Loucy (cell line): Measurements from ENCODE around the gene ZNF613.
"Not testable (repeated sequence)": the region's sequence is repeated elsewhere in the genome, so short reads cannot be mapped to it uniquely, and the experiment has no call there.

Experiments
- H2AFZ ChIP-seq: fragments of 200-600 bp; sonication (generic); 2 replicates; pipeline ENCODE4 v1.6.0; 2016; ENCODE audit warnings: antibody characterized with exemption, mild to moderate bottlenecking, low read length, moderate library complexity
- H3F3A ChIP-seq: fragments of 200-600 bp; 2 replicates; pipeline ENCODE4 v1.6.0; 2016; ENCODE audit warnings: antibody characterized with exemption, low read depth, mild to moderate bottlenecking
- H3K27me3 ChIP-seq: fragments of 200-600 bp; sonication (generic); 2 replicates; pipeline ENCODE4 v1.6.1; 2014; ENCODE audit warnings: low read length, mild to moderate bottlenecking; ENCODE audit not compliant: insufficient read depth, poor library complexity, severe bottlenecking
- H3K36me3 ChIP-seq: fragments of 200-600 bp; sonication (generic); 2 replicates; pipeline ENCODE4 v1.6.1; 2016; ENCODE audit warnings: low read length; ENCODE audit not compliant: insufficient read depth
- H3K4me1 ChIP-seq: fragments of 200-600 bp; sonication (generic); 2 replicates; pipeline ENCODE4 v1.5.1; 2014; ENCODE audit warnings: low read length, mild to moderate bottlenecking; ENCODE audit not compliant: insufficient read depth, poor library complexity, severe bottlenecking
- H3K4me2 ChIP-seq: fragments of 200-600 bp; sonication (generic); 2 replicates; pipeline ENCODE4 v1.6.0; 2014; ENCODE audit warnings: antibody characterized with exemption, low read length, low read depth, mild to moderate bottlenecking; ENCODE audit not compliant: poor library complexity, severe bottlenecking
- H3K4me3 ChIP-seq: fragments of 200-600 bp; sonication (generic); 2 replicates; pipeline ENCODE4 v1.5.1; 2014; ENCODE audit warnings: low read length, mild to moderate bottlenecking, mixed read lengths; ENCODE audit not compliant: poor library complexity, severe bottlenecking
- H3K79me2 ChIP-seq: fragments of 200-600 bp; sonication (generic); 2 replicates; pipeline ENCODE4 v1.6.1; 2014; ENCODE audit warnings: low read length; ENCODE audit not compliant: insufficient read depth
- H3K9ac ChIP-seq: fragments of 200-600 bp; sonication (generic); 2 replicates; pipeline ENCODE4 v1.6.0; 2014; ENCODE audit warnings: mild to moderate bottlenecking, low read depth, low read length, moderate library complexity; ENCODE audit not compliant: poor library complexity, severe bottlenecking
- H3K9me2 ChIP-seq: fragments of 200-600 bp; sonication (generic); replicated peaks from 2 replicates; pipeline ENCODE4 v1.6.1; 2016; ENCODE audit warnings: low read depth, low read length, mixed read lengths
- H3K9me3 ChIP-seq: fragments of 200-600 bp; sonication (generic); 2 replicates; pipeline ENCODE4 v1.6.1; 2014; ENCODE audit warnings: mild to moderate bottlenecking, antibody characterized with exemption, low read length, low read depth; ENCODE audit not compliant: insufficient read depth
- H4K20me1 ChIP-seq: fragments of 200-600 bp; sonication (generic); 2 replicates; pipeline ENCODE4 v1.6.0; 2014; ENCODE audit warnings: antibody characterized with exemption, low read length, mild to moderate bottlenecking; ENCODE audit not compliant: insufficient read depth, poor library complexity, severe bottlenecking
- CTCF ChIP-seq: fragments of 200-600 bp; sonication (generic); conservative IDR thresholded peaks from 2 replicates; pipeline ENCODE4 v1.5.1; 2014; ENCODE audit warnings: mild to moderate bottlenecking, antibody characterized with exemption, low read length
- EZH2phosphoT487 ChIP-seq: fragments of 200-600 bp; IDR thresholded peaks from 2 replicates; pipeline ENCODE4 v1.6.1; 2018; ENCODE audit warnings: antibody characterized with exemption, mild to moderate bottlenecking, moderate library complexity, borderline replicate concordance

ZNF613 gene

GRCh38 chr19:51965583-51965982 lies 38.3 kb downstream of the ZNF613 start:
- H2AFZ ChIP-seq, result no peak overlapping the region
- H3K4me2 ChIP-seq, result no peak overlapping the region
- no peaks in the 10 kb centered on the region for H3F3A ChIP-seq
- no peaks in the 10 kb centered on the region for H3K4me1 ChIP-seq
- no peaks in the 10 kb centered on the region for H3K9me2 ChIP-seq
- H3K9ac ChIP-seq, result no peak overlapping the region
- H3K27me3 ChIP-seq, result no peaks in the 10 kb centered on the region
- no peaks in the 10 kb centered on the region for H4K20me1 ChIP-seq
- peaks cover 63% of the 10 kb centered on the region for H3K36me3 ChIP-seq
- no peak overlapping the region for H3K4me3 ChIP-seq
- H3K79me2 ChIP-seq, result no peaks in the 10 kb centered on the region
- TF ChIP-seq CTCF (no peak), EZH2phosphoT487 (no peak)
- peaks cover 8% of the 10 kb centered on the region; the same call in 1 of the 2 replicates for H3K9me3 ChIP-seq

DNA sequence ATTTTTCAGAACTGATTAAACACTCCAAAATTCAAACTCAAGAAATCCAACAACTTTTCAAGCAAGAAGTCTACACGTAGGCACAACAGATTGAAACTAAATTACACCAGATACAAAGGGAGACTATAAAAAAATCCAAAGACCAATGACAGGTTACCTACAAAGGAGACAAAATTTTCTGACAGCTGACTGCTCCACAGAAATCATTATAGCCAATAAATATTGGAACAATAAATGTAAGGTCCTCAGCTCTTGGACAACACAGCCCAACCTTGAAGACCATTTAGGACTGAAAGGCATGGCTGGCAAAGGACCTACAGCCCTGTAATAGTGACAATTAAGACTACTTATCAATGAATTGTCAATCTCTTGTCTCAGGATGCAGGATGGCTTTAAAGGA lies 43.4 kb downstream of the ZNF613 start:
- Histone ChIP-seq H3K9me2 (no peaks in the 10 kb centered on the region), H3K4me1 (no peaks in the 10 kb centered on the region), H3K79me2 (peaks cover 9% of the 10 kb centered on the region; the same call in 1 of the 2 replicates), H3K4me3 (no peak overlapping the region), H4K20me1 (no peaks in the 10 kb centered on the region), H2AFZ (no peak overlapping the region), H3K4me2 (no peak overlapping the region), H3K36me3 (peaks cover 87% of the 10 kb centered on the region), H3K9ac (no peak overlapping the region), H3K9me3 (peaks cover 36% of the 10 kb centered on the region; the same call in 1 of the 2 replicates), H3K27me3 (no peaks in the 10 kb centered on the region), H3F3A (no peaks in the 10 kb centered on the region)
- TF ChIP-seq CTCF, result no peak
- TF ChIP-seq EZH2phosphoT487, result no peak

- Histone ChIP-seq H3K9me3 (peaks cover 32% of the 10 kb centered on the region; the same call in 1 of the 2 replicates), H4K20me1 (no peaks in the 10 kb centered on the region), H3K9ac (no peak overlapping the region), H3K79me2 (peaks cover 9% of the 10 kb centered on the region; the same call in 1 of the 2 replicates), H3F3A (no peaks in the 10 kb centered on the region), H3K36me3 (peaks cover 78% of the 10 kb centered on the region), H3K27me3 (no peaks in the 10 kb centered on the region), H3K4me1 (no peaks in the 10 kb centered on the region), H3K4me2 (no peak overlapping the region), H3K9me2 (no peaks in the 10 kb centered on the region), H2AFZ (no peak overlapping the region), H3K4me3 (no peak overlapping the region)
- no peak for TF ChIP-seq CTCF
- no peak for TF ChIP-seq EZH2phosphoT487
Observed at GRCh38 chr19:51971624-51972023, 44.4 kb downstream of the ZNF613 start.

GRCh38 chr19:51975787-51976186 lies 48.5 kb downstream of the ZNF613 start:
- not testable (repeated sequence) for H3K4me3 ChIP-seq, H2AFZ ChIP-seq, H3K4me2 ChIP-seq, H3F3A ChIP-seq, H3K9ac ChIP-seq, H3K4me1 ChIP-seq, H3K27me3 ChIP-seq, H4K20me1 ChIP-seq, H3K9me2 ChIP-seq
- Histone ChIP-seq H3K9me3 (peaks cover 30% of the 10 kb centered on the region; the same call in 1 of the 2 replicates), H3K79me2 (peaks cover 40% of the 10 kb centered on the region), H3K36me3 (peaks cover 41% of the 10 kb centered on the region)
